ENCODE measurements around the gene COX4I1. TPM values are rescaled to one million over a fixed set of nuclear protein-coding genes. Genes with fewer than 3 reads are reported as not detected.

The COX4I1 gene
- total and polyA plus RNA-seq, 2 of the 8 experiments (the other 6 are each of a cell fraction or from before 2014, with no cell fraction given) = 507 to 707 TPM

GRCh38 chr16:85840801-85841200 is 41.3 kb downstream of the COX4I1 start:
- Histone ChIP-seq H4K91ac (replicated peaks; ENCODE audit: insufficient read length, low read length) (no peak overlapping the region), H2BK5ac (ENCODE audit: low read depth, low read length) (no peak overlapping the region), H3K18ac (ENCODE audit: extremely low read depth, low read length) (no peak overlapping the region), H2BK20ac (ENCODE audit: low read length) (no peak overlapping the region), H3K27me3 (replicated peaks in 1 of 4; ENCODE audit: control insufficient read depth in 3 of 4, extremely low read depth in 1 of 4, insufficient read depth in 3 of 4, low read length in 3 of 4) (no peaks in the 10 kb centered on the region; a peak in 1 of 7 replicates), H3K23ac (ENCODE audit: insufficient read length) (no peak overlapping the region), H3K27ac (ENCODE audit: low read depth, low read length) (no peak overlapping the region), H4K5ac (ENCODE audit: insufficient read length, low read depth, low read length) (no peak overlapping the region), H2AK5ac (ENCODE audit: low read depth, low read length) (no peak overlapping the region), H2BK15ac (ENCODE audit: low read length) (no peak overlapping the region), H3K23me2 (ENCODE audit: low read depth, low read length) (no peaks in the 10 kb centered on the region; the same call in 1 of the 2 replicates), H4K20me1 (replicated peaks in 1 of 2; ENCODE audit: control insufficient read depth in 1 of 2, insufficient read depth in 2 of 2, low read length in 2 of 2) (no peaks in the 10 kb centered on the region), H3K14ac (ENCODE audit: insufficient read length) (no peak overlapping the region), H3K9ac (replicated peaks in 1 of 4; ENCODE audit: extremely low read depth in 1 of 4, low read depth in 3 of 4, low read length in 3 of 4) (no peak overlapping the region), H3K4me1 (replicated peaks in 1 of 4; ENCODE audit: control insufficient read depth in 3 of 4, insufficient read depth in 4 of 4, low read length in 3 of 4) (peaks cover 0 to 2% (median 0%) of the 10 kb centered on the region in 4 experiments; a peak in 1 of 7 replicates), H2BK12ac (ENCODE audit: low read depth, low read length) (no peak overlapping the region), H2AFZ (ENCODE audit: low read length) (no peak overlapping the region), H3K36me3 (ENCODE audit: control insufficient read depth in 2 of 4, insufficient read depth in 4 of 4, low read length in 3 of 4) (no peaks in the 10 kb centered on the region), H3K56ac (replicated peaks; ENCODE audit: insufficient read length, low read depth, low read length) (no peak overlapping the region), H3K4me3 (ENCODE audit: extremely low read depth in 1 of 4, insufficient read depth in 2 of 4, low read depth in 3 of 4, low read length in 4 of 4) (no peak overlapping the region), H3K4me2 (ENCODE audit: insufficient read depth in 1 of 2, low read depth in 2 of 2, low read length in 2 of 2) (no peak overlapping the region), H3K4ac (replicated peaks; ENCODE audit: insufficient read length, low read depth, low read length) (no peak overlapping the region), H4K8ac (ENCODE audit: extremely low read depth, insufficient read depth, low read length) (no peak overlapping the region), H3K79me1 (ENCODE audit: low read depth, low read length) (no peaks in the 10 kb centered on the region), H2BK120ac (replicated peaks; ENCODE audit: low read depth, low read length) (no peak overlapping the region), H3K79me2 (ENCODE audit: control insufficient read depth in 1 of 2, insufficient read depth in 2 of 2, low read length in 2 of 2) (no peaks in the 10 kb centered on the region), H3K9me3 (ENCODE audit: insufficient read depth in 2 of 2, low read depth in 1 of 2, low read length in 1 of 2) (no peaks in the 10 kb centered on the region)
- POLR2A ChIA-PET (ENCODE audit: partially characterized antibody) = no interaction called here
- CTCF ChIA-PET (ENCODE audit: partially characterized antibody) = interaction anchor here (1.3 to 2.0 kb wide), 2 partner anchors 13 to 20 kb away, joined by 4 to 9 read pairs; no protein-coding TSS in a partner anchor
- FAIRE-seq = no peak
- 89% methylated on average over 10 of the region's 10 CpGs; no CpG with 5 or more reads in 1 of the 2 experiments for WGBS, 2 experiments (ENCODE audit: extremely low coverage in 1 of 2, insufficient coverage in 1 of 2, insufficient read length in 1 of 2, insufficient replicate concordance in 2 of 2, low coverage in 1 of 2, low lambda C conversion rate in 2 of 2, missing lambda C conversion rate in 1 of 2)
- no peak for DNase-seq (ENCODE audit: low read depth in 1 of 2, low spot score in 2 of 2)
- TF ChIP-seq SP1 (IDR thresholded peaks at IDR 0.05; ENCODE audit: low read depth, low read length) (no peak), POLR2A (IDR thresholded peaks at IDR 0.05; ENCODE audit: control extremely low read depth in 1 of 2, low read depth in 2 of 2, low read length in 2 of 2) (no peak), CBX8 (IDR thresholded peaks at IDR 0.05; ENCODE audit: borderline replicate concordance, low read depth, low read length) (no peak), SP4 (IDR thresholded peaks at IDR 0.05; ENCODE audit: low read length) (no peak), JUND (IDR thresholded peaks at IDR 0.05; ENCODE audit: low read length) (no peak), SIX5 (IDR thresholded peaks at IDR 0.05; ENCODE audit: low read depth, low read length) (no peak), E2F6 (IDR thresholded peaks at IDR 0.05) (no peak), TBP (IDR thresholded peaks at IDR 0.05; ENCODE audit: low read depth, low read length) (no peak), MAX (IDR thresholded peaks at IDR 0.05) (no peak), SIRT6 (IDR thresholded peaks at IDR 0.05; ENCODE audit: low read length) (no peak), HDAC2 (IDR thresholded peaks at IDR 0.05; ENCODE audit: borderline replicate concordance in 1 of 2, low read depth in 2 of 2, low read length in 2 of 2) (no peak)
